WTC11 (cell line): Measurements from ENCODE around the gene KCNJ1.

Source experiments
- CTCF ChIP-seq: fragments of 200-600 bp; IDR thresholded peaks from 2 replicates; pipeline ENCODE4 v1.8.0; 2022; ENCODE audit warnings: antibody characterized with exemption
- TEAD4 ChIP-seq: sonication (generic); formaldehyde crosslinking; IDR thresholded peaks from 2 replicates; pipeline ENCODE4 v1.8.0; 2022; ENCODE audit warnings: mild to moderate bottlenecking, missing genetic modification reagents
- ZBTB21 ChIP-seq: sonication (generic); formaldehyde crosslinking; IDR thresholded peaks from 2 replicates; pipeline ENCODE4 v1.8.1; 2023; ENCODE audit warnings: mild to moderate bottlenecking, missing genetic modification reagents, borderline replicate concordance
- ZNF138 ChIP-seq: sonication (generic); formaldehyde crosslinking; conservative IDR thresholded peaks from 2 replicates; pipeline ENCODE4 v1.8.1; 2022; ENCODE audit warnings: mild to moderate bottlenecking, moderate library complexity, missing genetic modification reagents
- ZNF281 ChIP-seq: sonication (generic); formaldehyde crosslinking; IDR thresholded peaks from 2 replicates; pipeline ENCODE4 v1.8.0; 2023; ENCODE audit warnings: mild to moderate bottlenecking, missing genetic modification reagents
- ZNF671 ChIP-seq: fragments of 250-450 bp; sonication (Bioruptor Pico); IDR thresholded peaks from 2 replicates; pipeline ENCODE4 v1.8.0; 2021; ENCODE audit warnings: mild to moderate bottlenecking
- TF ChIP-seq, protein P1 (sequence below): sonication (generic); formaldehyde crosslinking; IDR thresholded peaks from 2 replicates; pipeline ENCODE4 v1.8.1; 2022; ENCODE audit warnings: low read depth, mild to moderate bottlenecking, moderate library complexity, missing genetic modification reagents, borderline replicate concordance

DNA sequence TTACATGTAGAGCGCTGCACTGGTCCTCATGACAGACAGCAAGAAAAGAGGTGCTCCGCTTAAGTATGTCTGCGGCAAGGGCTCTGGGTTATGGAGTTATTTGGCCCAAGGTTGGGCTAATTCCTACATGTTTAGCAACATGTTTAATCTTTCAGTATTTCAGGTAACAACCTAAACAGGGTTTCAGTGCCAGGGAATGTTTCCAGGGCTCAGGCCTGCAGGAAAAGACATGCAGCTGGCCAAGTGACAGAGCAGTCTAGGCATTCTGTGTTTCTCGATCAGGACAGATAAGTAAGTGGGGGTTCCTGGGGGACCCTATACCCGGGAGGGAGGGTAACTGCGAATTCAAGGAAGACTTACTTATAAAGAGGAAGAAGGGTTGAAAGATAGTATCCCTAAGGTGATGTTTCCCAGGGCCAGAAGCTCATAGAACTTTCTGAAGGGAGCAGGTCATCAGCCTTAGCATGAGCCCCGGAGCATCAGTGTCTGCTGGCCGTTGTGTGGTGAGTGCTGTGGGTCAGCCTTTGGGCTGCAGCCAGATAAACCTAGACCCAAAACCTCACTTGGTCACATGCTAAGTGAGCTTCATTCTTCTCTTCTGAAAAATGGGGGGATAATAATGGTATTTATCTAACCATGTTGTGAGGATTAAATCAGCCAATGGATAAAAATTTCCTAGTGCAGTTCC is 42.5 kb upstream of the KCNJ1 start:
- TF ChIP-seq ZNF671 (CRISPR knock-in tag), result no peak
- TF ChIP-seq ZNF138 (CRISPR knock-in tag), result no peak
- no peak for TF ChIP-seq CTCF
- no peak for TF ChIP-seq TEAD4 (CRISPR knock-in tag)
- no peak for TF ChIP-seq ZNF281
- TF ChIP-seq, protein P1, sequence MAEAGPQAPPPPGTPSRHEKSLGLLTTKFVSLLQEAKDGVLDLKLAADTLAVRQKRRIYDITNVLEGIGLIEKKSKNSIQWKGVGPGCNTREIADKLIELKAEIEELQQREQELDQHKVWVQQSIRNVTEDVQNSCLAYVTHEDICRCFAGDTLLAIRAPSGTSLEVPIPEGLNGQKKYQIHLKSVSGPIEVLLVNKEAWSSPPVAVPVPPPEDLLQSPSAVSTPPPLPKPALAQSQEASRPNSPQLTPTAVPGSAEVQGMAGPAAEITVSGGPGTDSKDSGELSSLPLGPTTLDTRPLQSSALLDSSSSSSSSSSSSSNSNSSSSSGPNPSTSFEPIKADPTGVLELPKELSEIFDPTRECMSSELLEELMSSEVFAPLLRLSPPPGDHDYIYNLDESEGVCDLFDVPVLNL (CRISPR knock-in tag), result no peak
- no peak for TF ChIP-seq ZBTB21 (CRISPR knock-in tag)
